ENCODE results near the gene KRTAP5-8. TPM values are rescaled to one million over a fixed set of nuclear protein-coding genes. Genes with fewer than 3 reads are reported as not detected.

KRTAP5-8 gene
- total and polyA plus RNA-seq, 9 of the 15 experiments (the other 6 are each of a cell fraction or from before 2014, with no cell fraction given) = not detected

DNA sequence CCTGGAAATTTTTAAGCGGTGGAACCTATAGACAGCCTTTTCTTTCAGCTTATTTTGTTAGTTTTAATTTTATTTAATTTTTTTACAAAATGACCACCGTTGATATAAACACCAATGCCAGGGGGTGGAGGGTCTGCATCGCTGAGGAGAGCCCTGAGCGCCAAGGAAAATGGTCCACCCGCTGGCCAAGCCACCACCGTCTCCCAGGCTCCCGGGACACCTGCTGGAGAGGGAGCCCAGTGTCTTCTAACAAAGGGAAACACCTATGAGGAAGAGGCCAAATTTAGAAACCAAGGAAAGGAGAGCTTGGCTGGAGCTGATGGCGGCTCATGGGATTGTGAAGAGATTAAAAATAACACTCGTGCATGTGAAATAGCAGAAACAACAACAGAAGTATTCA is 288 bp upstream of the KRTAP5-8 start:
- no peak for ATAC-seq
- intact Hi-C loops (cut with micrococcal nuclease) = loop anchor here (10.0 kb wide), 1 partner anchor 93 kb away; the partner anchor contains the start of gene DHCR7
- no peak overlapping the region for H2AFZ ChIP-seq (ENCODE audit: low read depth, low read length)
- no peak overlapping the region for H3K4me2 ChIP-seq (ENCODE audit: insufficient read depth, low read length)
- no peaks in the 10 kb centered on the region for H3K36me3 ChIP-seq (ENCODE audit: control insufficient read depth, insufficient read depth, low read length)
- no peak for FAIRE-seq
- no TSS peak for BruUV-seq (replicated peaks)
- H3K4me3 ChIP-seq = no peak overlapping the region
- no peaks in the 10 kb centered on the region for H3K9me1 ChIP-seq (ENCODE audit: control insufficient read depth, insufficient read depth, low read length)
- TF ChIP-seq, protein P1, sequence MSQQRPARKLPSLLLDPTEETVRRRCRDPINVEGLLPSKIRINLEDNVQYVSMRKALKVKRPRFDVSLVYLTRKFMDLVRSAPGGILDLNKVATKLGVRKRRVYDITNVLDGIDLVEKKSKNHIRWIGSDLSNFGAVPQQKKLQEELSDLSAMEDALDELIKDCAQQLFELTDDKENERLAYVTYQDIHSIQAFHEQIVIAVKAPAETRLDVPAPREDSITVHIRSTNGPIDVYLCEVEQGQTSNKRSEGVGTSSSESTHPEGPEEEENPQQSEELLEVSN (IDR thresholded peaks at IDR 0.05; ENCODE audit: borderline replicate concordance in 1 of 2, extremely low read depth in 1 of 2, insufficient read depth in 1 of 2, insufficient read length in 1 of 2, low read depth in 1 of 2, low read length in 1 of 2, poor library complexity in 1 of 2, severe bottlenecking in 1 of 2) = no peak
- no peak for TF ChIP-seq RBM25 (IDR thresholded peaks at IDR 0.05; ENCODE audit: low read depth, low read length, severe bottlenecking)
- TF ChIP-seq IFI16 (CRISPR knock-in tag; IDR thresholded peaks at IDR 0.05) = no peak
- no peak for TF ChIP-seq FOS (IDR thresholded peaks at IDR 0.05; ENCODE audit: extremely low read depth, insufficient read length)
- TF ChIP-seq COPS2 (conservative IDR thresholded peaks at IDR 0.05) = no peak
- TF ChIP-seq PCBP2 (IDR thresholded peaks at IDR 0.05; ENCODE audit: low read depth, low read length, poor library complexity, severe bottlenecking) = no peak
- no peak for TF ChIP-seq KHSRP (IDR thresholded peaks at IDR 0.05)
- no peak for TF ChIP-seq MCM3 (IDR thresholded peaks at IDR 0.05)
- no peak for TF ChIP-seq ZNF311 (CRISPR knock-in tag; IDR thresholded peaks at IDR 0.05)
- TF ChIP-seq TCF7 (IDR thresholded peaks at IDR 0.05; ENCODE audit: borderline replicate concordance) = no peak
- no peak for TF ChIP-seq MTA1 (IDR thresholded peaks at IDR 0.05; ENCODE audit: borderline replicate concordance)
- no peak for TF ChIP-seq POLR3G (IDR thresholded peaks at IDR 0.05; ENCODE audit: extremely low read depth, insufficient read length, insufficient replicate concordance)
- no peak for TF ChIP-seq E2F3 (CRISPR knock-in tag; IDR thresholded peaks at IDR 0.05)
- TF ChIP-seq SUPT5H (IDR thresholded peaks at IDR 0.05) = no peak
- ChIA-PET POLR2A (interaction anchor here (1.5 kb wide), 1 partner anchor 12 kb away, joined by 5 read pairs; no protein-coding TSS in a partner anchor), CTCF (ENCODE audit: low intra/inter-chr PET ratio) (no interaction called here)
- no peak for DNase-seq (ENCODE audit: extremely low read depth in 1 of 4, low spot score in 3 of 4)
- 18% methylated on average over 9 of the region's 9 CpGs for WGBS (ENCODE audit: insufficient coverage, low coverage, missing lambda C conversion rate)
- no peaks in the 10 kb centered on the region for H3K79me2 ChIP-seq (ENCODE audit: control insufficient read depth, insufficient read depth, low read length)
- H3K4me1 ChIP-seq (replicated peaks in 1 of 2; ENCODE audit: control insufficient read depth in 2 of 2, insufficient read depth in 2 of 2, low read length in 2 of 2) = peaks cover 2 to 4% of the 10 kb centered on the region in 2 experiments; a peak in 4 of 5 replicates
- no peaks in the 10 kb centered on the region for H4K20me1 ChIP-seq (replicated peaks; ENCODE audit: control insufficient read depth, insufficient read depth, low read length)
- peaks cover 2% of the 10 kb centered on the region; the same call in 1 of the 2 replicates for H3K9me3 ChIP-seq (replicated peaks; ENCODE audit: control insufficient read depth, insufficient read depth, low read depth, low read length)
- peaks cover 26 to 40% of the 10 kb centered on the region in 2 experiments; a peak in 3 of 5 replicates for H3K27me3 ChIP-seq (ENCODE audit: control insufficient read depth in 2 of 2, insufficient read depth in 2 of 2, low read length in 2 of 2)
- in situ Hi-C loops (cut with MboI) = no loop called here
- H3K9ac ChIP-seq (ENCODE audit: insufficient read depth in 1 of 2, low read depth in 2 of 2, low read length in 2 of 2) = no peak overlapping the region
- no peak overlapping the region for H3K27ac ChIP-seq (ENCODE audit: extremely low read depth, low read depth, low read length)
